ELF-1 (cell line): ENCODE results near the gene PRAMEF27.
"Not testable (repeated sequence)": the region's sequence is repeated elsewhere in the genome, so short reads cannot be mapped to it uniquely, and the experiment has no call there.

Source experiments
- DNase-seq: peaks from one replicate; pipeline ENCODE4 v3.0.0-alpha.2; 2016; ENCODE audit warnings: low read depth, low spot score

PRAMEF27 gene

GRCh38 chr1:13056475-13056874 is at the start of gene PRAMEF27:
PRAMEF27 (minus strand) TSS chr1:13056575; CDS start chr1:13053659, 2,916 bp downstream.
- not testable (repeated sequence) for DNase-seq

DNA sequence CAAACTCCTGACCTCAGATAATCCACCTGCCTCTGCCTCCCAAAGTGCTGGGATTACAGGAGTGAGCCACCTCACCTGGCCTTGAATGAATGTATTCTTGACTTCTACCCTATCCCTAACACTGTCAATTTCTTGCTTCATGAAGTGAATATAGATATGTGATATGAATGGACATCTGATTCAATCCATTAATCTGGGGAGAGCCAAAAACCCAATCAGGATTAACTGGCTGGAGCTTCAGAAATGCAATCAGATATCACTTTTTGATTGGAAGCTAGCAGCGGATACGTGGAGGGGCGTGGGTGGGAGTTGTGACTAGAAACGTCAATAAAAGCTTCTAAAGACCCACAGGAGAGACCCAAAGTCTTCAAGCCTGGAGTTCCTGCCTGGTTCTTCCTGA is 14.1 kb upstream of the PRAMEF27 start, which contains the start of gene PRAMEF25:
Gene PRAMEF25 (plus strand): TSS at position 301 of the 400 bp plus-strand sequence. CDS start 2,920 bp downstream, outside the sequence.
- DNase-seq, result not testable (repeated sequence)

- not testable (repeated sequence) for DNase-seq
Measured at GRCh38 chr1:13019846-13020245, 36.5 kb downstream of the PRAMEF27 start.

DNA sequence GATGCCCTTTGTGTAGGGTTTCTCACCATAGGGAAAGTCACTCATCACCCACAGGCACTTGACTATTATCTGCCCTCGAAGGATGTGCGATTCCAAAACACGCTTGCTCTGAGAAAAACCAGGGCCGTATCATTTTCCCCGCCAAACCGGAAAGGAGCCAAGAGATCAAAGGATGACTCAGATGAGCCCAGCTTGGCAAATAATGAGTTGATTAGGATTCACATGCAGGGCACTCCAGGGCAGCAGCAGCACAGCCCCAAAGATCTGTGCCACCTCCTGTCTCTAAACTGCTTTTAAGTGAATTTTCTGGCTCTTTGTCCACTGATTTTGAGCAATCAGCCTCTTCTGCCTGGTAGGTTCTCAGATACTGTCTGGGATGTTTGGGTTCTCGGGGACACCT is 44.4 kb downstream of the PRAMEF27 start:
- not testable (repeated sequence) for DNase-seq

GRCh38 chr1:13009348-13009747 is 47.0 kb downstream of the PRAMEF27 start:
- not testable (repeated sequence) for DNase-seq

DNA sequence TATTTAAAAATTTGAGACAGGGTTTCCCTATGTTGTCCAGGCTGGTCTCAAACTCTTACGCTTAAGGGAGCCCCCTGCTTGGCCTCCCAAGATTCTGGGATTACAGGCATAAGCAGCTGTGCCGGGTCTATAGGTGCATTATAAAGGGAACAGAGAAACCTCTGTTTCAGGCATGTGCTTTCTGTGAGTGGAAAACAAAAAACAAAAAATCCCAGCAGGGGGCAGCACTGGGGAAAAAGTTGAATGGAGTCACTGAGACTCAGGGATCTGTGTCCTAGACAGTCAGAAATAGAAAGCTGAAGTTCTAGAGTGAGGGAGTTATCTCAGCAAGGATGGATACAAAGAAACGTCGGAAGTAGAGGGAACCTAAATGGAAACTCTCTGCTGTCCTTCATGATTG is 50.6 kb downstream of the PRAMEF27 start:
- not testable (repeated sequence) for DNase-seq
